Activated CD4-positive, alpha-beta T cell treated with anti-CD3 and anti-CD28 coated beads for 4 hours (primary cell): ENCODE measurements around the gene NUDC.

Experiments used
- DNase-seq, 2 donors: peaks; one replicate each; pipeline ENCODE4 v3.0.0-alpha.2; 2020

NUDC gene

GRCh38 chr1:26994020-26994786, 72.7 kb downstream of the NUDC start:
- DNase-seq = peak in 1 of 2 donors; percentile 23

GRCh38 chr1:26994787-26995517, 73.4 kb downstream of the NUDC start:
- DNase-seq = no peak

- DNase-seq = no peak
Measured at GRCh38 chr1:26996024-26996423, 74.5 kb downstream of the NUDC start.
